ENCODE data around the gene BLM. TPM values are rescaled to one million over a fixed set of nuclear protein-coding genes. Genes with fewer than 3 reads are reported as not detected.

BLM gene
- total RNA-seq, 4 donors from 2014 or later, result 1.7 to 13.2 (median 4.2) TPM

GRCh38 chr15:90711842-90712241 is 5.3 kb upstream of the BLM start:
- ATAC-seq (ENCODE audit: low FRiP score) (no peak), DNase-seq (ENCODE audit: low spot score) (no peak)
- no peak for TF ChIP-seq CTCF (IDR thresholded peaks at IDR 0.05)

GRCh38 chr15:90713081-90713480 is 4.1 kb upstream of the BLM start:
- DNase-seq (ENCODE audit: low spot score) (no peak), ATAC-seq (ENCODE audit: low FRiP score) (no peak)

GRCh38 chr15:90716317-90716975 is 700 bp upstream of the BLM start:
- DNase-seq (ENCODE audit: low spot score) (no peak), ATAC-seq (ENCODE audit: low FRiP score) (no peak)
- no peak for TF ChIP-seq CTCF (IDR thresholded peaks at IDR 0.05)

More at GRCh38 chr15:90713081-90713480, 4.1 kb upstream of the BLM start:
- no peak for TF ChIP-seq CTCF (IDR thresholded peaks at IDR 0.05)

- DNase-seq (ENCODE audit: low spot score), result no peak
- no peak for TF ChIP-seq CTCF (IDR thresholded peaks at IDR 0.05)
- ATAC-seq (ENCODE audit: low FRiP score), result no peak
Measured at GRCh38 chr15:90718232-90718631, 1.1 kb downstream of the BLM start.

GRCh38 chr15:90720131-90720530 is 3.0 kb downstream of the BLM start:
- DNase-seq (ENCODE audit: low spot score), result no peak

GRCh38 chr15:90729261-90729660 is 12.1 kb downstream of the BLM start:
- ATAC-seq (ENCODE audit: low FRiP score), result no peak

More at GRCh38 chr15:90720131-90720530, 3.0 kb downstream of the BLM start:
- TF ChIP-seq CTCF (IDR thresholded peaks at IDR 0.05), result no peak
- ATAC-seq (ENCODE audit: low FRiP score), result no peak

More at GRCh38 chr15:90729261-90729660, 12.1 kb downstream of the BLM start:
- no peak for TF ChIP-seq CTCF (IDR thresholded peaks at IDR 0.05)
- no peak for DNase-seq (ENCODE audit: low spot score)

All from omental fat pad (tissue), 4 donors.